ENCODE data around the gene EVA1A.

The EVA1A gene

GRCh38 chr2:75539955-75540716 is 20.6 kb downstream of the EVA1A start:
- DNase-seq = no peak

GRCh38 chr2:75538521-75539490 is 21.9 kb downstream of the EVA1A start:
- no peak for DNase-seq

- DNase-seq = no peak
Observed at GRCh38 chr2:75537658-75538057, 23.1 kb downstream of the EVA1A start.

GRCh38 chr2:75533135-75533534 is 27.6 kb downstream of the EVA1A start:
- no peak for DNase-seq

GRCh38 chr2:75532488-75532887 is 28.3 kb downstream of the EVA1A start:
- DNase-seq = no peak

GRCh38 chr2:75528221-75528977 is 32.3 kb downstream of the EVA1A start:
- no peak for DNase-seq

- no peak for DNase-seq
Observed at GRCh38 chr2:75527676-75528075, 33.1 kb downstream of the EVA1A start.

GRCh38 chr2:75526842-75527241 is 33.9 kb downstream of the EVA1A start:
- DNase-seq = no peak

- DNase-seq = no peak
Observed at GRCh38 chr2:75525434-75526310, 35.1 kb downstream of the EVA1A start.

- DNase-seq = no peak
Observed at GRCh38 chr2:75524276-75524911, 36.3 kb downstream of the EVA1A start.

- DNase-seq = no peak
Observed at GRCh38 chr2:75523313-75524275, 37.1 kb downstream of the EVA1A start.

- no peak for DNase-seq
Observed at GRCh38 chr2:75522543-75523312, 38.0 kb downstream of the EVA1A start.

- DNase-seq = no peak
Observed at GRCh38 chr2:75521225-75521872, 39.4 kb downstream of the EVA1A start.

- DNase-seq = no peak
Observed at GRCh38 chr2:75519843-75520242, 40.9 kb downstream of the EVA1A start.

- DNase-seq = no peak
Observed at GRCh38 chr2:75518638-75519465, 41.9 kb downstream of the EVA1A start.

- DNase-seq = no peak
Observed at GRCh38 chr2:75517547-75518230, 43.0 kb downstream of the EVA1A start.

Measured in activated effector memory CD4-positive, alpha-beta T cell treated with anti-CD3 and anti-CD28 coated beads, Interleukin-2, amount 50 U/mL, for 16 hours (primary cell).